H9 (cell line): ENCODE data around the gene ADAMTSL2. TPM values are rescaled to one million over a fixed set of nuclear protein-coding genes. Genes with fewer than 3 reads are reported as not detected.

Experiments used
- DNase-seq: peaks from one replicate; pipeline ENCODE4 v3.0.0-alpha.2; 2017
- H2AFZ ChIP-seq: one replicate; pipeline ENCODE4 v1.6.1; 2013; ENCODE audit warnings: mild to moderate bottlenecking, low read length, control low read depth, moderate library complexity
- H2AK5ac ChIP-seq: 2 replicates; pipeline ENCODE4 v1.6.1; 2013; ENCODE audit warnings: low read length, control low read depth, mixed read lengths; ENCODE audit not compliant: insufficient read length
- H2BK120ac ChIP-seq: one replicate; pipeline ENCODE4 v1.6.1; 2013; ENCODE audit warnings: low read depth, mild to moderate bottlenecking, low read length, control low read depth, inconsistent platforms; ENCODE audit not compliant: poor library complexity, severe bottlenecking
- H2BK12ac ChIP-seq: 2 replicates; pipeline ENCODE4 v1.6.1; 2013; ENCODE audit warnings: low read length, control low read depth, mixed read lengths, low read depth; ENCODE audit not compliant: insufficient read length
- H2BK15ac ChIP-seq: 2 replicates; pipeline ENCODE4 v1.6.1; 2013; ENCODE audit warnings: low read depth, low read length, control low read depth
- H2BK20ac ChIP-seq: one replicate; pipeline ENCODE4 v1.6.1; 2013; ENCODE audit warnings: low read depth, mild to moderate bottlenecking, low read length, control low read depth, inconsistent platforms; ENCODE audit not compliant: poor library complexity, severe bottlenecking
- H2BK5ac ChIP-seq: 2 replicates; pipeline ENCODE4 v1.6.1; 2013; ENCODE audit warnings: low read length, control low read depth, mixed read lengths; ENCODE audit not compliant: insufficient read length
- H3K14ac ChIP-seq: 2 replicates; pipeline ENCODE4 v1.6.1; 2013; ENCODE audit warnings: low read length, control low read depth; ENCODE audit not compliant: insufficient read depth
- H3K18ac ChIP-seq: 2 replicates; pipeline ENCODE4 v1.6.1; 2013; ENCODE audit warnings: low read depth, mild to moderate bottlenecking, mixed read lengths, low read length, control low read depth; ENCODE audit not compliant: insufficient read length
- H3K23ac ChIP-seq: 2 replicates; pipeline ENCODE4 v1.6.1; 2013; ENCODE audit warnings: low read length, control low read depth, mixed read lengths, low read depth; ENCODE audit not compliant: insufficient read length
- H3K23me2 ChIP-seq: 2 replicates; pipeline ENCODE4 v1.6.1; 2013; ENCODE audit warnings: low read depth, mild to moderate bottlenecking, mixed read lengths, low read length, control low read depth; ENCODE audit not compliant: insufficient read length, poor library complexity, severe bottlenecking
- H3K27ac ChIP-seq: 2 replicates; pipeline ENCODE4 v1.5.1; 2013; ENCODE audit warnings: low read length, control low read depth, mixed read lengths, low read depth; ENCODE audit not compliant: insufficient read length
- H3K27me3 ChIP-seq: 2 replicates; pipeline ENCODE4 v1.6.1; 2013; ENCODE audit warnings: low read length, control low read depth, inconsistent platforms; ENCODE audit not compliant: insufficient read depth
- H3K4ac ChIP-seq: 2 replicates; pipeline ENCODE4 v1.6.1; 2013; ENCODE audit warnings: low read depth, mild to moderate bottlenecking, control low read depth, inconsistent platforms, low read length, moderate library complexity
- H3K4me1 ChIP-seq: 2 replicates; pipeline ENCODE4 v1.6.1; 2013; ENCODE audit warnings: low read length, control low read depth, inconsistent platforms; ENCODE audit not compliant: insufficient read depth
- H3K4me2 ChIP-seq: 2 replicates; pipeline ENCODE4 v1.6.1; 2013; ENCODE audit warnings: low read length, control low read depth, mixed read lengths; ENCODE audit not compliant: insufficient read length, insufficient read depth
- H3K56ac ChIP-seq: 2 replicates; pipeline ENCODE4 v1.6.1; 2013; ENCODE audit warnings: low read depth, mild to moderate bottlenecking, mixed read lengths, low read length, control low read depth; ENCODE audit not compliant: insufficient read length
- H3K79me1 ChIP-seq: 2 replicates; pipeline ENCODE4 v1.6.1; 2013; ENCODE audit warnings: low read depth, mild to moderate bottlenecking, moderate library complexity, low read length, control low read depth, inconsistent platforms; ENCODE audit not compliant: insufficient read depth, poor library complexity, severe bottlenecking
- H3K79me2 ChIP-seq: 2 replicates; pipeline ENCODE4 v1.6.1; 2013; ENCODE audit warnings: low read length, control low read depth, inconsistent platforms; ENCODE audit not compliant: insufficient read depth
- H3K9ac ChIP-seq: 2 replicates; pipeline ENCODE4 v1.6.1; 2013; ENCODE audit warnings: low read length, control low read depth, mixed read lengths; ENCODE audit not compliant: insufficient read length; ENCODE audit errors: extremely low read depth
- H3K9me3 ChIP-seq: one replicate; pipeline ENCODE4 v1.6.1; 2013; ENCODE audit warnings: low read depth, low read length, inconsistent platforms; ENCODE audit not compliant: control insufficient read depth
- H3T11ph ChIP-seq: one replicate; pipeline ENCODE4 v1.6.1; 2013; ENCODE audit warnings: mild to moderate bottlenecking, low read length, control low read depth, inconsistent platforms
- H4K20me1 ChIP-seq: one replicate; pipeline ENCODE4 v1.6.1; 2013; ENCODE audit not compliant: control insufficient read depth, insufficient read length, insufficient read depth
- H4K5ac ChIP-seq: 2 replicates; pipeline ENCODE4 v1.6.1; 2013; ENCODE audit warnings: low read depth, mild to moderate bottlenecking, mixed read lengths, low read length, control low read depth; ENCODE audit not compliant: insufficient read length
- H4K8ac ChIP-seq: replicated peaks from 2 replicates; pipeline ENCODE4 v1.6.1; 2013; ENCODE audit warnings: low read length, control low read depth, mixed read lengths, low read depth; ENCODE audit not compliant: insufficient read length
- H4K91ac ChIP-seq: 2 replicates; pipeline ENCODE4 v1.6.1; 2013; ENCODE audit warnings: low read depth, mild to moderate bottlenecking, moderate library complexity, mixed read lengths, low read length, control low read depth; ENCODE audit not compliant: insufficient read length
- H3K27ac Mint-ChIP-seq, 3 experiments: 2 replicates in 2 of 3; 3 replicates in 1 of 3; pipeline ENCODE4 v1.8.0; 2020 to 2021; ENCODE audit warnings: mixed read lengths in 3 of 3, mild to moderate bottlenecking in 1 of 3, moderate library complexity in 1 of 3
- H3K27me3 Mint-ChIP-seq: 2 replicates; pipeline ENCODE4 v1.8.0; 2021; ENCODE audit warnings: low read depth, mild to moderate bottlenecking, moderate library complexity, mixed read lengths
- H3K36me3 Mint-ChIP-seq, 3 experiments: 2 replicates in 2 of 3; 3 replicates in 1 of 3; pipeline ENCODE4 v1.8.0; 2020 to 2021; ENCODE audit warnings: low read depth in 3 of 3, mixed read lengths in 3 of 3; ENCODE audit not compliant: insufficient read depth in 1 of 3
- H3K4me1 Mint-ChIP-seq, 2 experiments: 2 replicates each; pipeline ENCODE4 v1.8.0; 2020; ENCODE audit warnings: mixed read lengths in 2 of 2
- H3K4me3 Mint-ChIP-seq, 2 experiments: 2 replicates in 1 of 2; 3 replicates in 1 of 2; pipeline ENCODE4 v1.8.0; 2020 to 2021; ENCODE audit warnings: mild to moderate bottlenecking in 2 of 2, mixed read lengths in 2 of 2, moderate library complexity in 1 of 2
- H3K9me3 Mint-ChIP-seq, 2 experiments: 2 replicates in 1 of 2; 3 replicates in 1 of 2; pipeline ENCODE4 v1.8.0; 2020; ENCODE audit warnings: mild to moderate bottlenecking in 2 of 2, mixed read lengths in 2 of 2, moderate library complexity in 1 of 2
- WGBS: extraction: QIAGEN DNeasy Blood & Tissue Kit; methylation state at CpG from one replicate; pipeline ENCODE4 v1.1.7; 2013; ENCODE audit warnings: missing lambda C conversion rate, low lambda C conversion rate, mixed read lengths; ENCODE audit not compliant: insufficient read length; ENCODE audit errors: extremely low coverage; 5-methylcytosine and 5-hydroxymethylcytosine counted together
- total RNA-seq: library from RNA; stranded (reverse); gene quantifications from 2 replicates; pipeline ENCODE4 v1.2.1, GENCODE V29; 2021
- TF ChIP-seq, protein P1 (sequence below): fragments of 200-600 bp; sonication (generic); conservative IDR thresholded peaks from 3 replicates; pipeline ENCODE4 v1.8.0; 2021; ENCODE audit warnings: antibody characterized with exemption, mild to moderate bottlenecking

Gene ADAMTSL2
- total RNA-seq, 1 experiment from 2014 or later = 0.61 TPM

DNA sequence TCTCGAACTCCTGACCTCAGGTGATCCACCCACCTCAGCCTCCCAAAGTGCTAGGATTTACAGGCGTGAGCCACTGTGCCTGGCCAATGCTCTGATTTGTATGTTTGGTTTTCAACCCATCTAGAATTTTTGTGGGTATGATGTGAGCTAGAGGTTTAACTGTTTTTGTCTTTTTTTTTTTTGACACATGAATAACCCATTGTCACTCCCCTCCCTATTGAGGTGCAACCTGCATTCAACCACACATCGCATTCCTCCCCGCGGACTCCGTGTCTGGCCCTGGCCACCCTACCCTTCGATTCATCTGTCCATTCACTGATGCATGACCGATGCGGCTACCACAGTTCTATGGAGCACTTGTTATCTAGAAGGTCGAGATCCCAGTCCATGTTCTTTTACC, 84.2 kb downstream of the ADAMTSL2 start:
- Histone ChIP-seq H4K20me1 (no peaks in the 10 kb centered on the region), H2BK15ac (no peak overlapping the region), H2AFZ (no peak overlapping the region), H3K4ac (no peak overlapping the region), H2BK20ac (no peak overlapping the region), H3K9me3 (no peaks in the 10 kb centered on the region), H2BK120ac (no peak overlapping the region), H3K14ac (no peak overlapping the region), H3K56ac (no peak overlapping the region), H2BK5ac (no peak overlapping the region), H3K9ac (no peak overlapping the region), H4K5ac (no peak overlapping the region), H3K79me2 (no peaks in the 10 kb centered on the region), H2BK12ac (no peak overlapping the region), H3K4me2 (no peak overlapping the region), H3K18ac (no peak overlapping the region), H2AK5ac (no peak overlapping the region), H3K23ac (no peak overlapping the region), H3K27me3 (no peaks in the 10 kb centered on the region; the same call in 1 of the 2 replicates), H3K4me1 (no peaks in the 10 kb centered on the region), H4K91ac (no peak overlapping the region), H3K79me1 (no peaks in the 10 kb centered on the region), H3K23me2 (no peaks in the 10 kb centered on the region), H3T11ph (no peak overlapping the region), H3K27ac (no peak overlapping the region), H4K8ac (no peak overlapping the region)
- Mint-ChIP-seq H3K27me3 (peaks cover 69% of the 10 kb centered on the region), H3K36me3 (no peaks in the 10 kb centered on the region), H3K9me3 (no peaks in the 10 kb centered on the region; a peak in 1 of 5 replicates), H3K27ac (no peak overlapping the region), H3K4me1 (peaks cover 0 to 9% of the 10 kb centered on the region in 2 experiments; a peak in 3 of 4 replicates), H3K4me3 (no peak overlapping the region)
- no peak for DNase-seq
- TF ChIP-seq, protein P1, sequence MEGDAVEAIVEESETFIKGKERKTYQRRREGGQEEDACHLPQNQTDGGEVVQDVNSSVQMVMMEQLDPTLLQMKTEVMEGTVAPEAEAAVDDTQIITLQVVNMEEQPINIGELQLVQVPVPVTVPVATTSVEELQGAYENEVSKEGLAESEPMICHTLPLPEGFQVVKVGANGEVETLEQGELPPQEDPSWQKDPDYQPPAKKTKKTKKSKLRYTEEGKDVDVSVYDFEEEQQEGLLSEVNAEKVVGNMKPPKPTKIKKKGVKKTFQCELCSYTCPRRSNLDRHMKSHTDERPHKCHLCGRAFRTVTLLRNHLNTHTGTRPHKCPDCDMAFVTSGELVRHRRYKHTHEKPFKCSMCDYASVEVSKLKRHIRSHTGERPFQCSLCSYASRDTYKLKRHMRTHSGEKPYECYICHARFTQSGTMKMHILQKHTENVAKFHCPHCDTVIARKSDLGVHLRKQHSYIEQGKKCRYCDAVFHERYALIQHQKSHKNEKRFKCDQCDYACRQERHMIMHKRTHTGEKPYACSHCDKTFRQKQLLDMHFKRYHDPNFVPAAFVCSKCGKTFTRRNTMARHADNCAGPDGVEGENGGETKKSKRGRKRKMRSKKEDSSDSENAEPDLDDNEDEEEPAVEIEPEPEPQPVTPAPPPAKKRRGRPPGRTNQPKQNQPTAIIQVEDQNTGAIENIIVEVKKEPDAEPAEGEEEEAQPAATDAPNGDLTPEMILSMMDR = no peak
- no CpG with 5 or more reads among the region's 10 CpGs for WGBS
